ENCODE data around the gene ITGA2B. TPM values are rescaled to one million over a fixed set of nuclear protein-coding genes. Genes with fewer than 3 reads are reported as not detected.

ITGA2B gene
- total RNA-seq, 2 experiments from 2014 or later = 1.0 to 1.4 TPM

- H3K27ac Mint-ChIP-seq = no peak within 1 kb of the TSS
- intact Hi-C loops (cut with micrococcal nuclease) = loop anchor here (2.0 kb wide), 1 partner anchor 159 kb away; no protein-coding TSS in a partner anchor
- peak; percentile 74 for DNase-seq
- H3K9me3 Mint-ChIP-seq = no peaks in the 10 kb centered on the region
- ChIA-PET CTCF (interaction anchor here (0.6 to 3.0 kb wide), 31 partner anchors 9 to 231 kb away, joined by 3 to 18 read pairs (median 5); partner anchors contain the start of genes GRN and ITGA2B), POLR2A (no interaction called here)
- peak within 1 kb of the TSS; percentile 61 for H3K4me3 Mint-ChIP-seq
- peaks cover 15% of the 10 kb centered on the region for H3K27me3 Mint-ChIP-seq
- H3K4me1 Mint-ChIP-seq (ENCODE audit: low read depth) = peaks cover 4% of the 10 kb centered on the region
- no peaks in the 10 kb centered on the region for H3K36me3 Mint-ChIP-seq
Observed at GRCh38 chr17:44363613-44364159, 25.8 kb downstream of the ITGA2B start, which contains the start of gene FAM171A2. Gene FAM171A2, minus strand, starts transcription at chr17:44363853. Its CDS starts 139 bp downstream, at chr17:44363714.

- peaks cover 4% of the 10 kb centered on the region for H3K4me1 Mint-ChIP-seq (ENCODE audit: low read depth)
- H3K36me3 Mint-ChIP-seq = no peaks in the 10 kb centered on the region
- POLR2A ChIA-PET = no interaction called here
- intact Hi-C loops (cut with micrococcal nuclease) = loop anchor here (2.0 kb wide), 1 partner anchor 160 kb away; no protein-coding TSS in a partner anchor
- H3K9me3 Mint-ChIP-seq = no peaks in the 10 kb centered on the region
- H3K4me3 Mint-ChIP-seq = peak overlapping the region; percentile 61
- DNase-seq = peak; percentile 18
- H3K27me3 Mint-ChIP-seq = peaks cover 15% of the 10 kb centered on the region
- H3K27ac Mint-ChIP-seq = no peak overlapping the region
- CTCF ChIA-PET = interaction anchor here (0.6 to 3.0 kb wide), 32 partner anchors 8 to 415 kb away, joined by 3 to 18 read pairs (median 4); partner anchors contain the start of genes GRN and ITGA2B
Observed at GRCh38 chr17:44362949-44363612, 26.4 kb downstream of the ITGA2B start.

GRCh38 chr17:44362459-44362948, 26.9 kb downstream of the ITGA2B start:
- Mint-ChIP-seq H3K27ac (no peak overlapping the region), H3K36me3 (no peaks in the 10 kb centered on the region), H3K4me1 (ENCODE audit: low read depth) (peaks cover 4% of the 10 kb centered on the region), H3K9me3 (no peaks in the 10 kb centered on the region), H3K27me3 (peaks cover 15% of the 10 kb centered on the region), H3K4me3 (no peak overlapping the region)
- CTCF ChIA-PET = interaction anchor here (1.1 to 3.0 kb wide), 9 partner anchors 8 to 169 kb away, joined by 3 to 18 read pairs (median 6); partner anchors contain the start of gene GRN
- intact Hi-C loops (cut with micrococcal nuclease) = loop anchor here (2.0 kb wide), 1 partner anchor 160 kb away; no protein-coding TSS in a partner anchor
- DNase-seq = no peak
- POLR2A ChIA-PET = no interaction called here

- intact Hi-C loops (cut with micrococcal nuclease) = loop anchor here (2.0 kb wide), 1 partner anchor 161 kb away; no protein-coding TSS in a partner anchor
- Mint-ChIP-seq H3K9me3 (no peaks in the 10 kb centered on the region), H3K4me3 (no peak overlapping the region), H3K4me1 (ENCODE audit: low read depth) (peaks cover 4% of the 10 kb centered on the region), H3K27ac (no peak overlapping the region), H3K27me3 (peaks cover 15% of the 10 kb centered on the region), H3K36me3 (no peaks in the 10 kb centered on the region)
- DNase-seq = no peak
- POLR2A ChIA-PET = no interaction called here
- CTCF ChIA-PET = interaction anchor here (1.0 to 3.0 kb wide), 5 partner anchors 10 to 163 kb away, joined by 3 to 18 read pairs (median 10); partner anchors contain the start of gene GRN
Observed at GRCh38 chr17:44361292-44362260, 27.9 kb downstream of the ITGA2B start.

- Mint-ChIP-seq H3K36me3 (no peaks in the 10 kb centered on the region), H3K4me3 (no peak overlapping the region), H3K9me3 (no peaks in the 10 kb centered on the region), H3K4me1 (ENCODE audit: low read depth) (peaks cover 4% of the 10 kb centered on the region), H3K27me3 (peaks cover 13% of the 10 kb centered on the region), H3K27ac (no peak overlapping the region)
- DNase-seq = no peak
- intact Hi-C loops (cut with micrococcal nuclease) = no loop called here
- POLR2A ChIA-PET = no interaction called here
- CTCF ChIA-PET = interaction anchor here (1.0 to 3.0 kb wide), 3 partner anchors 16 to 162 kb away, joined by 3 to 18 read pairs (median 3); partner anchors contain the start of gene GRN
Observed at GRCh38 chr17:44360826-44361225, 28.6 kb downstream of the ITGA2B start.

- DNase-seq = no peak
- H3K27me3 Mint-ChIP-seq = peaks cover 12% of the 10 kb centered on the region
- no peak overlapping the region for H3K27ac Mint-ChIP-seq
- H3K4me3 Mint-ChIP-seq = no peak overlapping the region
- ChIA-PET CTCF (interaction anchor here (1.0 to 1.5 kb wide), 2 partner anchors 33 to 162 kb away, joined by 3 read pairs; no protein-coding TSS in a partner anchor), POLR2A (no interaction called here)
- intact Hi-C loops (cut with micrococcal nuclease) = no loop called here
- H3K4me1 Mint-ChIP-seq (ENCODE audit: low read depth) = peaks cover 4% of the 10 kb centered on the region
- no peaks in the 10 kb centered on the region for H3K36me3 Mint-ChIP-seq
- H3K9me3 Mint-ChIP-seq = no peaks in the 10 kb centered on the region
Observed at GRCh38 chr17:44360144-44360533, 29.3 kb downstream of the ITGA2B start.

GRCh38 chr17:44359458-44360143, 29.8 kb downstream of the ITGA2B start:
- intact Hi-C loops (cut with micrococcal nuclease) = no loop called here
- POLR2A ChIA-PET = no interaction called here
- CTCF ChIA-PET = interaction anchor here (2.1 kb wide), 1 partner anchor 12 kb away, joined by 8 read pairs; no protein-coding TSS in a partner anchor

GRCh38 chr17:44359006-44359405, 30.4 kb downstream of the ITGA2B start:
- Mint-ChIP-seq H3K4me1 (ENCODE audit: low read depth) (peaks cover 4% of the 10 kb centered on the region), H3K36me3 (no peaks in the 10 kb centered on the region), H3K27ac (no peak overlapping the region), H3K9me3 (no peaks in the 10 kb centered on the region), H3K4me3 (no peak overlapping the region), H3K27me3 (peaks cover 8% of the 10 kb centered on the region)
- ChIA-PET CTCF (interaction anchor here (1.4 to 2.1 kb wide), 3 partner anchors 11 to 17 kb away, joined by 3 to 10 read pairs (median 8); partner anchors contain the start of gene GRN), POLR2A (no interaction called here)
- DNase-seq = no peak
- intact Hi-C loops (cut with micrococcal nuclease) = no loop called here

More at GRCh38 chr17:44359458-44360143, 29.8 kb downstream of the ITGA2B start:
- Mint-ChIP-seq H3K36me3 (no peaks in the 10 kb centered on the region), H3K4me3 (no peak overlapping the region), H3K9me3 (no peaks in the 10 kb centered on the region), H3K27me3 (peaks cover 8% of the 10 kb centered on the region), H3K27ac (no peak overlapping the region), H3K4me1 (ENCODE audit: low read depth) (peaks cover 4% of the 10 kb centered on the region)
- no peak for DNase-seq

GRCh38 chr17:44358066-44358465, 31.4 kb downstream of the ITGA2B start:
- H3K36me3 Mint-ChIP-seq = no peaks in the 10 kb centered on the region
- H3K9me3 Mint-ChIP-seq = no peaks in the 10 kb centered on the region
- no peak overlapping the region for H3K27ac Mint-ChIP-seq
- no peak overlapping the region for H3K4me3 Mint-ChIP-seq
- H3K27me3 Mint-ChIP-seq = peaks cover 8% of the 10 kb centered on the region
- no peak for DNase-seq
- POLR2A ChIA-PET = no interaction called here
- intact Hi-C loops (cut with micrococcal nuclease) = no loop called here
- peaks cover 5% of the 10 kb centered on the region for H3K4me1 Mint-ChIP-seq (ENCODE audit: low read depth)
- CTCF ChIA-PET = interaction anchor here (0.6 to 2.1 kb wide), 6 partner anchors 10 to 914 kb away, joined by 3 to 10 read pairs (median 5); partner anchors contain the start of gene GRN

GRCh38 chr17:44356241-44356640, 33.2 kb downstream of the ITGA2B start:
- no peak overlapping the region for H3K4me3 Mint-ChIP-seq
- H3K36me3 Mint-ChIP-seq = peaks cover 7% of the 10 kb centered on the region
- H3K4me1 Mint-ChIP-seq (ENCODE audit: low read depth) = peaks cover 7% of the 10 kb centered on the region
- no peak for DNase-seq
- intact Hi-C loops (cut with micrococcal nuclease) = no loop called here
- H3K27me3 Mint-ChIP-seq = peaks cover 1% of the 10 kb centered on the region
- no peak overlapping the region for H3K27ac Mint-ChIP-seq
- no peaks in the 10 kb centered on the region for H3K9me3 Mint-ChIP-seq
- ChIA-PET CTCF (interaction anchor here (1.2 to 2.9 kb wide), 4 partner anchors 11 to 167 kb away, joined by 3 to 10 read pairs (median 6); partner anchors contain the start of gene GRN), POLR2A (no interaction called here)

GRCh38 chr17:44355642-44356099, 33.8 kb downstream of the ITGA2B start:
- Mint-ChIP-seq H3K27ac (no peak overlapping the region), H3K4me1 (ENCODE audit: low read depth) (peaks cover 7% of the 10 kb centered on the region), H3K27me3 (no peaks in the 10 kb centered on the region), H3K36me3 (peaks cover 10% of the 10 kb centered on the region), H3K9me3 (no peaks in the 10 kb centered on the region), H3K4me3 (no peak overlapping the region)
- CTCF ChIA-PET = interaction anchor here (1.1 to 2.9 kb wide), 6 partner anchors 8 to 168 kb away, joined by 3 to 13 read pairs (median 4); partner anchors contain the start of genes FAM171A2 and GRN
- no peak for DNase-seq
- intact Hi-C loops (cut with micrococcal nuclease) = no loop called here
- POLR2A ChIA-PET = no interaction called here

All from activated CD4-positive, alpha-beta memory T cell treated with anti-CD3 and anti-CD28 coated beads for 36 hours (primary cell).